NCI-H82 (cell line): ENCODE data around the gene GRM4.
A peak's percentile ranks its signal among the peaks of the same experiment; 100 is the strongest.
"Not testable (repeated sequence)": the region's sequence is repeated elsewhere in the genome, so short reads cannot be mapped to it uniquely, and the experiment has no call there.

Experiments
- DNase-seq: peaks from one replicate; lab custom pipeline; 2025; lab: John Stamatoyannopoulos, UW

The GRM4 gene

GRCh38 chr6:34146021-34146782, at the start of gene GRM4:
Gene GRM4, minus strand, starts transcription at chr6:34146087. Its CDS starts 12,591 bp downstream, at chr6:34133496.
- DNase-seq, result peak; percentile 49

- no peak for DNase-seq
Measured at GRCh38 chr6:34194772-34195171, 48.9 kb upstream of the GRM4 start.

- no peak for DNase-seq
Measured at GRCh38 chr6:34190504-34191122, 44.7 kb upstream of the GRM4 start.

- no peak for DNase-seq
Measured at GRCh38 chr6:34189806-34190503, 44.1 kb upstream of the GRM4 start.

GRCh38 chr6:34184726-34185125, 38.8 kb upstream of the GRM4 start:
- DNase-seq, result not testable (repeated sequence)

- DNase-seq, result no peak
Measured at GRCh38 chr6:34182751-34183531, 37.1 kb upstream of the GRM4 start.

GRCh38 chr6:34181908-34182307, 36.0 kb upstream of the GRM4 start:
- DNase-seq, result no peak

- peak; percentile 22 for DNase-seq
Measured at GRCh38 chr6:34179106-34179720, 33.3 kb upstream of the GRM4 start.

GRCh38 chr6:34178357-34179105, 32.6 kb upstream of the GRM4 start:
- DNase-seq, result no peak

GRCh38 chr6:34177181-34177591, 31.3 kb upstream of the GRM4 start:
- no peak for DNase-seq

GRCh38 chr6:34176261-34177031, 30.6 kb upstream of the GRM4 start:
- no peak for DNase-seq

GRCh38 chr6:34174846-34175399, 29.0 kb upstream of the GRM4 start:
- no peak for DNase-seq

GRCh38 chr6:34172961-34173775, 27.3 kb upstream of the GRM4 start:
- no peak for DNase-seq

- DNase-seq, result no peak
Measured at GRCh38 chr6:34170346-34170745, 24.5 kb upstream of the GRM4 start.

- no peak for DNase-seq
Measured at GRCh38 chr6:34169897-34170296, 24.0 kb upstream of the GRM4 start.

GRCh38 chr6:34161857-34162515, 16.1 kb upstream of the GRM4 start:
- peak; percentile 60 for DNase-seq

GRCh38 chr6:34159844-34160243, 14.0 kb upstream of the GRM4 start:
- DNase-seq, result no peak

- no peak for DNase-seq
Measured at GRCh38 chr6:34158876-34159275, 13.0 kb upstream of the GRM4 start.

GRCh38 chr6:34157851-34158250, 12.0 kb upstream of the GRM4 start:
- no peak for DNase-seq
